B cell (primary cell): ENCODE data around the gene NYNRIN. TPM values are rescaled to one million over a fixed set of nuclear protein-coding genes. Genes with fewer than 3 reads are reported as not detected.

Experiments
- ATAC-seq: fragments of 200-7000 bp; cut with Tn5 transposase; one replicate; pipeline ENCODE4 v1.10.0; 2021; ENCODE audit warnings: low read depth, mild to moderate bottlenecking, moderate number of reproducible peaks, moderate library complexity
- CTCF ChIA-PET: fragments of 350-600 bp; sonication (Branson Sonifier 250); formaldehyde crosslinking; loops from one replicate; lab custom pipeline; 2021; ENCODE audit warnings: antibody characterized with exemption, inconsistent platforms; lab: Charles Lee
- POLR2A ChIA-PET: fragments of 350-600 bp; sonication (Branson Sonifier 250); formaldehyde crosslinking; loops from one replicate; lab custom pipeline; 2021; ENCODE audit warnings: antibody characterized with exemption; lab: Charles Lee
- DNase-seq: peaks from one replicate; pipeline ENCODE4 v3.0.0; 2013
- H2AFZ ChIP-seq: 2 replicates; pipeline ENCODE4 v1.6.1; 2012; ENCODE audit warnings: mild to moderate bottlenecking, low read depth, low read length; ENCODE audit not compliant: insufficient read depth, poor library complexity, severe bottlenecking
- H3K27ac ChIP-seq, 2 donors: 1 replicate in 1 of 2; 2 replicates in 1 of 2; pipeline ENCODE4 v1.5.1; 2012 to 2013; ENCODE audit warnings: low read length in 2 of 2, mild to moderate bottlenecking in 2 of 2, moderate library complexity in 1 of 2
- H3K27me3 ChIP-seq, 4 experiments: fragments of 200-600 bp in 1 of 4; sonication (generic) in 1 of 4; replicated peaks in 1 of 4; 1 replicate in 2 of 4; 2 replicates in 2 of 4; pipeline versions ENCODE4 v1.6.1 to v1.7.0; 2013 to 2016; ENCODE audit warnings: low read length in 3 of 4, mild to moderate bottlenecking in 2 of 4, mixed read lengths in 1 of 4, moderate library complexity in 1 of 4; ENCODE audit not compliant: insufficient read depth in 4 of 4, control insufficient read depth in 3 of 4; ENCODE audit errors: control extremely low read depth in 1 of 4
- H3K36me3 ChIP-seq, 2 experiments: replicated peaks in 1 of 2; 1 replicate in 1 of 2; 2 replicates in 1 of 2; pipeline versions ENCODE4 v1.6.1 to v1.7.1; 2013; ENCODE audit warnings: low read length in 1 of 2; ENCODE audit not compliant: insufficient read depth in 2 of 2, control insufficient read depth in 1 of 2; ENCODE audit errors: control extremely low read depth in 1 of 2, extremely low read depth in 1 of 2
- H3K4me1 ChIP-seq, 2 donors: fragments of 200-600 bp in 1 of 2; sonication (generic) in 1 of 2; 1 replicate in 1 of 2; 2 replicates in 1 of 2; pipeline versions ENCODE4 v1.5.1 to v1.6.1; 2013 to 2017; ENCODE audit warnings: low read length in 2 of 2; ENCODE audit not compliant: control insufficient read depth in 2 of 2, insufficient read depth in 2 of 2
- H3K4me2 ChIP-seq: replicated peaks from 2 replicates; pipeline ENCODE3; 2012; ENCODE audit warnings: mild to moderate bottlenecking, low read depth, low read length; ENCODE audit not compliant: poor library complexity, severe bottlenecking
- H3K4me3 ChIP-seq, 5 experiments: fragments of 200-600 bp in 1 of 5; sonication (generic) in 1 of 5; 1 replicate in 3 of 5; 2 replicates in 2 of 5; pipeline versions ENCODE4 v1.5.1 to v1.7.0; 2011 to 2016; ENCODE audit warnings: low read length in 4 of 5, mild to moderate bottlenecking in 4 of 5, low read depth in 2 of 5, control low read depth in 1 of 5, moderate library complexity in 1 of 5; ENCODE audit not compliant: insufficient read depth in 1 of 5; ENCODE audit errors: control extremely low read depth in 1 of 5, extremely low read depth in 1 of 5
- H3K79me2 ChIP-seq: fragments of 200-600 bp; sonication (generic); one replicate; pipeline ENCODE4 v1.6.0; 2016; ENCODE audit warnings: low read length; ENCODE audit not compliant: control insufficient read depth, insufficient read depth
- H3K9ac ChIP-seq: fragments of 200-600 bp; sonication (generic); 2 replicates; pipeline ENCODE4 v1.6.1; 2017; ENCODE audit warnings: mild to moderate bottlenecking, low read length, moderate library complexity
- H3K9me3 ChIP-seq, 3 donors: one replicate each; pipeline versions ENCODE4 v1.6.1 to v1.7.1; 2013; ENCODE audit warnings: low read length in 2 of 3; ENCODE audit not compliant: control insufficient read depth in 2 of 3, insufficient read depth in 1 of 3; ENCODE audit errors: control extremely low read depth in 1 of 3
- H4K20me1 ChIP-seq: 2 replicates; pipeline ENCODE4 v1.6.0; 2012; ENCODE audit warnings: mild to moderate bottlenecking, low read length; ENCODE audit not compliant: insufficient read depth, control insufficient read depth, poor library complexity, severe bottlenecking
- H3K27ac Mint-ChIP-seq: one replicate; pipeline ENCODE4 v1.8.0; 2021; ENCODE audit warnings: mixed read lengths
- H3K27me3 Mint-ChIP-seq: one replicate; pipeline ENCODE4 v1.8.0; 2021; ENCODE audit warnings: mixed read lengths
- H3K4me1 Mint-ChIP-seq: one replicate; pipeline ENCODE4 v1.8.0; 2021; ENCODE audit warnings: mixed read lengths
- H3K4me3 Mint-ChIP-seq: one replicate; pipeline ENCODE4 v1.8.0; 2021; ENCODE audit warnings: mixed read lengths
- H3K9me3 Mint-ChIP-seq: one replicate; pipeline ENCODE4 v1.8.0; 2022; ENCODE audit warnings: mixed read lengths; ENCODE audit not compliant: insufficient read depth
- CTCF ChIP-seq: fragments of 200-600 bp; IDR thresholded peaks from one replicate; pipeline ENCODE4 v1.8.0; 2022; ENCODE audit warnings: antibody characterized with exemption, mild to moderate bottlenecking
- EZH2 ChIP-seq: IDR thresholded peaks from 2 replicates; pipeline ENCODE4 v1.6.1; 2012; ENCODE audit warnings: borderline replicate concordance, low read depth, mild to moderate bottlenecking, moderate library complexity, low read length; ENCODE audit not compliant: insufficient read depth, poor library complexity, severe bottlenecking
- WGBS: methylation state at CpG from one replicate; pipeline ENCODE4 v1.1.5; 2013; ENCODE audit warnings: missing lambda C conversion rate; ENCODE audit not compliant: insufficient coverage; 5-methylcytosine and 5-hydroxymethylcytosine counted together
- intact Hi-C: fragments of 100-400 bp; cut with micrococcal nuclease; formaldehyde crosslinking; loops from one replicate; pipeline ENCODE4 v1.10.0; 2022
- polyA plus RNA-seq: library from polyadenylated mRNA; depleted of rRNA; stranded (reverse); fragments of >200 nt; gene quantifications from 2 replicates; pipeline ENCODE4 v1.2.3, GENCODE V29; 2012
- total RNA-seq, 2 donors: library from RNA; stranded (reverse); fragments of 120-200 nt in 1 of 2; gene quantifications; 1 replicate in 1 of 2; 2 replicates in 1 of 2; pipeline versions ENCODE4 v1.2.3 to v1.2.4, GENCODE V29; 2013 to 2022

Gene NYNRIN
- total and polyA plus RNA-seq, 2 donors (not counting 1 experiment from before 2014, with no cell fraction given), result 0.04 to 0.34 TPM

DNA sequence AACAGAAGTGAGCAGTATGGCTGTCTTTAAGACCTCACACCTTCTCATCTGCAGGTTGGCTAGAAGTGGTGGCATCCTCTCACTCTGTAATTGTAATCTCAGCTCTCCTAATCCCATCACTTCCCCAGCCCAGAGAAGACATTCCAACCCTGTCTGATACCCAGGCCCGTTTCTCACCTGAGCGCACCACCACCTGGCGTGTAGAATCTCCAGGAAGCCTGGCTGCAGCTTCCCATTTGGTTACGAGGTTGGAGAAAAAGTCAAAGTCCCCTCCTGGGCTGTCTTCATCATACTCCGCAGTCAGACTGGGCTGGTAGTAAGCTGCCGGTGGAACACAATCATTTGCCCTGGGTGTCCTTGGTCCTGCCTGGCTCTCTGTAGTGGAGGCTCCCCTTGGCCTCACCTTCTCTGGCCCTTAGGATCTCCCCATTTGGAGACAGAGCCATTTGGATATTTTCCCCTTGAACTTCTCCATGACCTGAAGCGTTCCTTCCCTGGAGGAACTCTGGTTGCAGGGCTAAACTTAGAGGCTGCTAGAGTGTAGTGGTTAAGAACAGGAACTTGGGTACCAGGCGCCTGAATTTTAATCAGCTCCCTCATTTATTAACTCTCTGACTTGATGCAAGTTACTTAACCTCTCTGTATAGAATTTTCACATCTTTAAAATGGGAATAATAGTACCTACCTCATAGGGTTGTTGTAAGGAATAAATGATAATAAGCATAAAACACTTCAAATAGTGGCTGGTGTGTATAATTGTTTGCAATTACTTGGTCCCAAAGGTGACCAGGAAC is 42.0 kb downstream of the NYNRIN start:
- POLR2A ChIA-PET, result interaction anchor here (0.7 to 2.2 kb wide), 3 partner anchors 9 to 109 kb away, joined by 3 to 18 read pairs (median 3); partner anchors contain the start of genes CBLN3 and KHNYN
- peak overlapping the region; percentile 97 for H3K4me3 Mint-ChIP-seq
- no peaks in the 10 kb centered on the region for H3K27me3 Mint-ChIP-seq
- H3K4me1 Mint-ChIP-seq, result peaks cover 64% of the 10 kb centered on the region
- Histone ChIP-seq H3K27me3 (no peaks in the 10 kb centered on the region), H4K20me1 (peaks cover 59% of the 10 kb centered on the region), H2AFZ (no peak overlapping the region), H3K79me2 (peaks cover 33% of the 10 kb centered on the region), H3K9ac (no peak overlapping the region), H3K4me2 (peak overlapping the region; percentile 86), H3K4me3 (no peak overlapping the region), H3K36me3 (peaks cover 0 to 51% of the 10 kb centered on the region in 2 experiments), H3K27ac (peak overlapping the region in 1 of 2 donors; percentile 96), H3K4me1 (peaks cover 37 to 45% of the 10 kb centered on the region in 2 donors), H3K9me3 (no peaks in the 10 kb centered on the region)
- no peak for ATAC-seq
- 97% methylated on average over 6 of the region's 8 CpGs for WGBS
- peak overlapping the region; percentile 98 for H3K27ac Mint-ChIP-seq
- CTCF ChIA-PET, result interaction anchor here (0.8 to 5.0 kb wide), 3 partner anchors 10 to 195 kb away, joined by 4 to 56 read pairs (median 37); partner anchors contain the start of genes CBLN3 and KHNYN
- no peaks in the 10 kb centered on the region for H3K9me3 Mint-ChIP-seq
- no peak for DNase-seq
- intact Hi-C loops, result loop anchor here (5.0 kb wide), 1 partner anchor 874 kb away; the partner anchor contains the start of gene AP1G2
- TF ChIP-seq EZH2, result no peak
- no peak for TF ChIP-seq CTCF
